ENCODE data around the gene PRSS33.

DNA sequence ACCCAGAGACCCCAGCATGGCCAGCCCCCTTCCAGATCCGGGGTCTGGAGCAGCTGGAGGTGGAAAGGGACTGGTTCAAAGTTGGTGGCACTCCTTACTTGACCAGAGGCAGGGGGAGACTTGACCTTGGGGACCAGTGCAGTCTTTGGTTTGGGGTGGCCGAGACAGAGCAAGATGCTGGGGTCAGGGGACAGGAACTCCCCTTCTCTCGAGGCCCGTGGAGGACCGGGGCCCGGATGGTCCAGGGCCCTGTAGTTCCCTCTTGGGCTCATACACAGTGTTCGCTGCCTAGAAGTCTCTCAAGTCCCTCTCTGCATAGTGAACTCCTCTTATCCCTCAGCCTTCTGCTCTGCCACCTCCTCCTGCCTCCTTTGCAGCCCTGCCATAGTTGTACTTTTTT lies 601 bp upstream of the PRSS33 start:
- TF ChIP-seq GATA2 (IDR thresholded peaks at IDR 0.05; ENCODE audit: low read depth, low read length) (no peak), GATA3 (IDR thresholded peaks at IDR 0.05; ENCODE audit: low read depth, low read length) (no peak)

Data from SH-SY5Y (cell line).